GM21367 (cell line): ENCODE measurements around the gene FHOD1.

ENCODE experiments used
- ATAC-seq: cut with Tn5 transposase; IDR thresholded peaks from one replicate; pipeline ENCODE4 v1.9.1; 2021; ENCODE audit not compliant: unreplicated experiment

The FHOD1 gene

GRCh38 chr16:67193536-67193935 lies 53.7 kb downstream of the FHOD1 start:
- no peak for ATAC-seq

GRCh38 chr16:67192781-67193361 lies 54.4 kb downstream of the FHOD1 start:
- ATAC-seq: no peak

GRCh38 chr16:67191995-67192681 lies 55.1 kb downstream of the FHOD1 start, which contains the start of gene E2F4:
Gene E2F4 (plus strand): TSS chr16:67192155. CDS start chr16:67192228, 73 bp downstream.
- peak; percentile 75 for ATAC-seq

GRCh38 chr16:67191411-67191994 lies 55.8 kb downstream of the FHOD1 start:
- ATAC-seq: no peak

GRCh38 chr16:67190448-67191399 lies 56.6 kb downstream of the FHOD1 start:
- no peak for ATAC-seq

GRCh38 chr16:67190041-67190440 lies 57.2 kb downstream of the FHOD1 start, which contains the start of gene EXOC3L1:
Gene EXOC3L1 (minus strand): TSS chr16:67190136. CDS start chr16:67189676, 460 bp downstream.
- ATAC-seq: no peak

- no peak for ATAC-seq
These were observed 58.5 kb downstream of the FHOD1 start for GRCh38 chr16:67188798-67189197.

GRCh38 chr16:67188323-67188722 lies 59.0 kb downstream of the FHOD1 start:
- ATAC-seq: no peak

- ATAC-seq: no peak
These were observed 59.9 kb downstream of the FHOD1 start for GRCh38 chr16:67187175-67187890.

GRCh38 chr16:67186550-67186950 lies 60.7 kb downstream of the FHOD1 start:
- no peak for ATAC-seq

GRCh38 chr16:67185651-67186134 lies 61.6 kb downstream of the FHOD1 start:
- ATAC-seq: no peak

- ATAC-seq: no peak
These were observed 62.2 kb downstream of the FHOD1 start for GRCh38 chr16:67184995-67185650.

- ATAC-seq: no peak
These were observed 62.8 kb downstream of the FHOD1 start for GRCh38 chr16:67184453-67184994.

GRCh38 chr16:67183627-67184452 lies 63.4 kb downstream of the FHOD1 start, which contains the start of gene MATCAP1:
Gene MATCAP1 (minus strand): TSS chr16:67183963. CDS start chr16:67180610, 3,353 bp downstream.
- ATAC-seq: peak; percentile 79

- no peak for ATAC-seq
These were observed 64.0 kb downstream of the FHOD1 start for GRCh38 chr16:67183284-67183626.

- no peak for ATAC-seq
These were observed 65.0 kb downstream of the FHOD1 start for GRCh38 chr16:67182288-67182687.

GRCh38 chr16:67181346-67181745 lies 65.9 kb downstream of the FHOD1 start:
- no peak for ATAC-seq

GRCh38 chr16:67180166-67180565 lies 67.1 kb downstream of the FHOD1 start:
- no peak for ATAC-seq
